DMS53 (cell line): Measurements from ENCODE around the gene SLC9A2.

ENCODE experiments used
- DNase-seq: peaks from one replicate; lab custom pipeline; 2025; lab: John Stamatoyannopoulos, UW

Gene SLC9A2

GRCh38 chr2:102735416-102736109, 116.2 kb downstream of the SLC9A2 start:
- peak; percentile 72 for DNase-seq

- DNase-seq = peak; percentile 90
Measured at GRCh38 chr2:102736110-102736409, 116.7 kb downstream of the SLC9A2 start.

GRCh38 chr2:102736410-102737409, 117.4 kb downstream of the SLC9A2 start:
- peak; percentile 91 for DNase-seq

DNA sequence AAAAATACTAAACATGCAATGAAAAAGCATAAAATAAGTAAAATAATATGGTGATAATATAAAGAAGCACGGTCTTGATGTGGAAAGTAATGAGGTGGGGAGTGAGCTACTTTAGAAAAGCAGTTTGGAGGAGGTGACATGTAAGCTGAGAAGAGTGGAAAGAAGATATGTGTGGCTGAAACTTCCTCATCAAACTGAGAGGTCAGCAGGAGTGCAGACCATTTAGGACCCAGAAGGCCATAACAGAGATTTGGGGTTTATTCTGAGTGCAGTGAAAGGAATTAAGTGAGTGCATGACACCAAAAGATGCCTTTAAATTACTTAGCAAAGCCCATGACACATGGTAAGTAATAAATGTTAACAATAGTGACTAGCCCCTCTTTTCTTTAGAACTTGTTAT, 118.1 kb downstream of the SLC9A2 start:
- DNase-seq = peak; percentile 35

DNA sequence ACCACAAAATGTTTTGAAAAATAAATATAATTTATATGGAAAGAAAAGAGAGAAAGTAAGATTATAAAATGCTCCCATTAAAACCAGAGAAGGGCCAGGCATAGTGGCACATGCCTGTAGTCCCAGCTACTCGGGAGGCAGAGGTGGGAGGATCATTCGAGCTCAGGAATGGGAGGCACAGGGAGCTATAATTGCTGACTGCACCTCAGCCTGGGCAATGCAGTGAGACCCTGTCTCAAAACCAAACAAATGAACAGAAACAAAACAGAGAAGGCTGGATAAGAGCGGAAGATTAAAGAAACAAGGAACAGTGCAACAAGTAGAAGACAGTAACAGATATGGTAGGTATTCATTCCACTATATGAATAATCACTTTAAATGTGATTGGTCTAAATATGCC, 123.9 kb downstream of the SLC9A2 start:
- no peak for DNase-seq

- no peak for DNase-seq
Measured at GRCh38 chr2:102748107-102748506, 128.8 kb downstream of the SLC9A2 start.

DNA sequence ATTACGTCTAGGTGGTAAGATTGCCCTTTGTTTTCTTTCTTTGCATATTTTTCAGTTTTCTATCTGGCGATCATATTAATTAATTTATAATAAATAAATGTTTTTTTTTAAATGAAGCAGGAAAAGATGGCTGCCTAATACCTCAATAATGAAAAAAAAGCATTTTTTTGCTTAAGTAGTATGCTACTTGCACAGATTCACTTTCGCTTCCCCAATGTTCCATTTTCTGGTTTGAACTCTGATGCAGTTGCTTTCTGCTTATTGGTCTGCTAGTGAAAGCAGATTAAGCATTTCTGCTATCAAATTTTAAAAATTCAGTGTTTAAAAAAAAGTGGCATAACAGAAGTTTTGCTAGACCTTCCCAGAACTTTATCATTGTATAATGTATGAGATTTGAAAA, 130.6 kb downstream of the SLC9A2 start:
- DNase-seq = no peak

GRCh38 chr2:102753563-102754159, 134.3 kb downstream of the SLC9A2 start:
- peak; percentile 81 for DNase-seq

DNA sequence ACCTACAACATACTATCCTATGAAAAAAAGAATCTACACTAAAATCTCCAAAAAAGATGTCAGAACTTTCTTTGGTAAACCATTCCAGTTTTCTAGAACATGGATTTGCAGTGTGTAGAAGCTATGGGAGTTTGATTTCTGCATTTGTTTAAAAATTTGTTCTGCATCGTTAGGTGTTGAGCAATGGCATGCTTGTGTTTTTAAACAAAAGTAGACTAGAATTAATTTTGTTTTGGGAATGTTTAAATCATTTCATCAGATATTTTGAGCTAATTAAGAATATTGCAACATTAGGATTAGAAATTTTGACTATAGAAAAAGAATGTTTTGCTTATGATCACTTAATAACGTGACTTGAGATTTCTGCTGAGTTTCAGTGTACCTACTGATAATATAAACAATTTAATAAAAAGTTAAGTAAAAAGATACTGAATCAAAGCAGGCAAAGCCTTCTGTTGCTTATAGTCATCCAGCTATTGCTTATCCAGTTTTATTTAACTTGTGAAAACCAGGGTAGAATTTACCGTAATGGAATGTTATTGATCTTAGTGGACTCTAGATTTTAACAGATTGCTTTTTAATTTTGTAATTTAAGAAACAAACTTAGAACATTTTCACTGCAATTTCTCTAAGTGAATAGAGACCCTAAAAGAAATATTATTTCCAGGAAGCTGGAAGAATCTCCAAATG, 135.2 kb downstream of the SLC9A2 start:
- DNase-seq = no peak

- DNase-seq = no peak
Measured at GRCh38 chr2:102755284-102755683, 135.9 kb downstream of the SLC9A2 start.

DNA sequence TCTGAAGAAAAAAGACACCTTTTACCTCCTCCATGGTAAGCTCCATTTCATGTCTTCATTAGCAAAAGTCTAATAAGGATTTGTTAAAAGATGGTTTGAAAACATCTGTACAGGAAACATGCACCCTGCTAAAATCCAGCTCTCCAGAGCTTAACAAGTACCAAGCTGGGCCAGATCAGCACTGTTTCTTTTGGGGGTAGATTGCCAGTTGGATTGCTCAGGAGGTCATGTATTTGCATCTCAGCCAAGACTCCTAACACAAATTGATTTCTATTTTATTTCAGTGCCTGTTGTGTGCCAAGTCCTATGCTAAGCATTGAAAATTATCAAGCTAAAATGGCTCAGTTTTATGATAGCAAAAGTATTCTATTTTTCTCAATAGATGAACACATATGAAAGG, 139.1 kb downstream of the SLC9A2 start:
- DNase-seq = no peak
